ENCODE data around the gene KATNB1.

Gene KATNB1

GRCh38 chr16:57797526-57798266 lies 62.1 kb downstream of the KATNB1 start:
- ATAC-seq (ENCODE audit: insufficient read depth, low read depth) (no peak), DNase-seq (no peak)
- H2AFZ ChIP-seq (ENCODE audit: low read depth, low read length) = no peak overlapping the region
- H3K36me3 ChIP-seq (ENCODE audit: insufficient read depth, low read length) = no peaks in the 10 kb centered on the region
- no peaks in the 10 kb centered on the region for H3K79me2 ChIP-seq (ENCODE audit: insufficient read depth, low read length)
- H3K9me3 ChIP-seq (ENCODE audit: insufficient read depth, low read length, severe bottlenecking) = no peaks in the 10 kb centered on the region
- H3K4me1 ChIP-seq (ENCODE audit: insufficient read depth, low read length) = peaks cover 16% of the 10 kb centered on the region
- no peak overlapping the region for H3K27ac ChIP-seq (ENCODE audit: low read length)
- no peaks in the 10 kb centered on the region for H4K20me1 ChIP-seq (ENCODE audit: insufficient read depth, low read length)
- no peak overlapping the region for H3K9ac ChIP-seq (ENCODE audit: low read depth, low read length)
- H3K4me2 ChIP-seq (ENCODE audit: insufficient read depth, low read length) = no peak overlapping the region
- no peaks in the 10 kb centered on the region for H3K27me3 ChIP-seq (ENCODE audit: insufficient read depth, low read length, poor library complexity)
- no peak overlapping the region for H3K4me3 ChIP-seq (ENCODE audit: low read depth in 1 of 2, low read length in 2 of 2)
- TF ChIP-seq CTCF (IDR thresholded peaks at IDR 0.05; ENCODE audit: borderline replicate concordance, extremely low read depth, low read length, poor library complexity, severe bottlenecking) (no peak), EZH2 (IDR thresholded peaks at IDR 0.05; ENCODE audit: borderline replicate concordance, low read depth, low read length, severe bottlenecking) (no peak)

- no peaks in the 10 kb centered on the region for H3K79me2 ChIP-seq (ENCODE audit: insufficient read depth, low read length)
- DNase-seq (no peak), ATAC-seq (ENCODE audit: insufficient read depth, low read depth) (no peak)
- H3K27me3 ChIP-seq (ENCODE audit: insufficient read depth, low read length, poor library complexity) = no peaks in the 10 kb centered on the region
- H2AFZ ChIP-seq (ENCODE audit: low read depth, low read length) = no peak overlapping the region
- no peak overlapping the region for H3K4me2 ChIP-seq (ENCODE audit: insufficient read depth, low read length)
- no peaks in the 10 kb centered on the region for H3K9me3 ChIP-seq (ENCODE audit: insufficient read depth, low read length, severe bottlenecking)
- no peaks in the 10 kb centered on the region for H4K20me1 ChIP-seq (ENCODE audit: insufficient read depth, low read length)
- no peak overlapping the region for H3K9ac ChIP-seq (ENCODE audit: low read depth, low read length)
- H3K4me1 ChIP-seq (ENCODE audit: insufficient read depth, low read length) = peaks cover 16% of the 10 kb centered on the region
- H3K4me3 ChIP-seq (ENCODE audit: low read depth in 1 of 2, low read length in 2 of 2) = no peak overlapping the region
- no peaks in the 10 kb centered on the region for H3K36me3 ChIP-seq (ENCODE audit: insufficient read depth, low read length)
- no peak overlapping the region for H3K27ac ChIP-seq (ENCODE audit: low read length)
- TF ChIP-seq EZH2 (IDR thresholded peaks at IDR 0.05; ENCODE audit: borderline replicate concordance, low read depth, low read length, severe bottlenecking) (no peak), CTCF (IDR thresholded peaks at IDR 0.05; ENCODE audit: borderline replicate concordance, extremely low read depth, low read length, poor library complexity, severe bottlenecking) (no peak)
Observed at GRCh38 chr16:57798267-57798810, 62.8 kb downstream of the KATNB1 start.

DNA sequence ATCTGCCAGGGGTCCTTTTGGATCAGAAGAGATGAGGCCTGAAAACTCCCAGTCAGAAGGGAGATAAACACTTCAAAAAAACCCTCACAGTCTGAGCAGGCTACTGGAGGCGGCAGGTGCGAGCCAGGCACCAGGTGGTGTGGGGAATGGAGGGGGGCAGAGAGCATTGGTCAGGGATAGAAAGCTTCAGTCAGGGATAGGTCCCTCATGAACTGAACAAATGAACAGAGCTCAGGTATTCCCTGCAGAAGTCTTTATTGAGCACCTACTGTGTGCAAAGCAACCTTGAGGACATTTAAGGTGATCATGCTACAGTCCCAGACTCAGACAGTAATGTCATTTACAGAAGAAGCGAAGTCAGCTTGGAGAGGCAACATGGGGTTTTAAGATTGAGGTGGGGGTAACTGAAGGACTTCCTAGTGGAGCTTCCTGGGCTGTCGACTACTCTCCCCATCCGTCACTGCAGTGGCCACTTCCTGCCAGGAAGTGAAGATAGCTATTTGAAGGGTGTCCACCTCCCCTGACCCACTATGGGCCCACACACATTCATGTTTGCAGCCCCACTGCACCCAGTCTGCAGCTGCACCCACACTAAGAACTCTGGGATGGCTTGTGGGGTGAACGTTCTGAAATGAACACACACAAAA lies 63.5 kb downstream of the KATNB1 start:
- Histone ChIP-seq H3K36me3 (ENCODE audit: insufficient read depth, low read length) (no peaks in the 10 kb centered on the region), H4K20me1 (ENCODE audit: insufficient read depth, low read length) (no peaks in the 10 kb centered on the region), H2AFZ (ENCODE audit: low read depth, low read length) (no peak overlapping the region), H3K4me2 (ENCODE audit: insufficient read depth, low read length) (no peak overlapping the region), H3K9ac (ENCODE audit: low read depth, low read length) (no peak overlapping the region), H3K4me1 (ENCODE audit: insufficient read depth, low read length) (peaks cover 16% of the 10 kb centered on the region), H3K9me3 (ENCODE audit: insufficient read depth, low read length, severe bottlenecking) (no peaks in the 10 kb centered on the region), H3K27me3 (ENCODE audit: insufficient read depth, low read length, poor library complexity) (no peaks in the 10 kb centered on the region), H3K27ac (ENCODE audit: low read length) (no peak overlapping the region), H3K79me2 (ENCODE audit: insufficient read depth, low read length) (no peaks in the 10 kb centered on the region), H3K4me3 (ENCODE audit: low read depth in 1 of 2, low read length in 2 of 2) (no peak overlapping the region)
- TF ChIP-seq CTCF (IDR thresholded peaks at IDR 0.05; ENCODE audit: borderline replicate concordance, extremely low read depth, low read length, poor library complexity, severe bottlenecking) (no peak), EZH2 (IDR thresholded peaks at IDR 0.05; ENCODE audit: borderline replicate concordance, low read depth, low read length, severe bottlenecking) (no peak)
- ATAC-seq (ENCODE audit: insufficient read depth, low read depth) (no peak), DNase-seq (no peak)

All from DND-41 (cell line).